ENCODE data around the gene PEX11B.

GRCh38 chr1:145951526-145951925, 33.0 kb upstream of the PEX11B start:
- TF ChIP-seq EP300 (IDR thresholded peaks at IDR 0.05; ENCODE audit: low read depth): no peak
- TF ChIP-seq, protein P1, sequence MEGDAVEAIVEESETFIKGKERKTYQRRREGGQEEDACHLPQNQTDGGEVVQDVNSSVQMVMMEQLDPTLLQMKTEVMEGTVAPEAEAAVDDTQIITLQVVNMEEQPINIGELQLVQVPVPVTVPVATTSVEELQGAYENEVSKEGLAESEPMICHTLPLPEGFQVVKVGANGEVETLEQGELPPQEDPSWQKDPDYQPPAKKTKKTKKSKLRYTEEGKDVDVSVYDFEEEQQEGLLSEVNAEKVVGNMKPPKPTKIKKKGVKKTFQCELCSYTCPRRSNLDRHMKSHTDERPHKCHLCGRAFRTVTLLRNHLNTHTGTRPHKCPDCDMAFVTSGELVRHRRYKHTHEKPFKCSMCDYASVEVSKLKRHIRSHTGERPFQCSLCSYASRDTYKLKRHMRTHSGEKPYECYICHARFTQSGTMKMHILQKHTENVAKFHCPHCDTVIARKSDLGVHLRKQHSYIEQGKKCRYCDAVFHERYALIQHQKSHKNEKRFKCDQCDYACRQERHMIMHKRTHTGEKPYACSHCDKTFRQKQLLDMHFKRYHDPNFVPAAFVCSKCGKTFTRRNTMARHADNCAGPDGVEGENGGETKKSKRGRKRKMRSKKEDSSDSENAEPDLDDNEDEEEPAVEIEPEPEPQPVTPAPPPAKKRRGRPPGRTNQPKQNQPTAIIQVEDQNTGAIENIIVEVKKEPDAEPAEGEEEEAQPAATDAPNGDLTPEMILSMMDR (IDR thresholded peaks at IDR 0.05): no peak

Measured in transverse colon (tissue), 3 donors.